HG03439 (cell line): ENCODE measurements around the gene RHCE.
"Not testable (repeated sequence)": the region's sequence is repeated elsewhere in the genome, so short reads cannot be mapped to it uniquely, and the experiment has no call there.

Experiments
- ATAC-seq: cut with Tn5 transposase; IDR thresholded peaks from one replicate; pipeline ENCODE4 v1.9.1; 2021; ENCODE audit warnings: mild to moderate bottlenecking, moderate library complexity; ENCODE audit not compliant: unreplicated experiment

Gene RHCE

DNA sequence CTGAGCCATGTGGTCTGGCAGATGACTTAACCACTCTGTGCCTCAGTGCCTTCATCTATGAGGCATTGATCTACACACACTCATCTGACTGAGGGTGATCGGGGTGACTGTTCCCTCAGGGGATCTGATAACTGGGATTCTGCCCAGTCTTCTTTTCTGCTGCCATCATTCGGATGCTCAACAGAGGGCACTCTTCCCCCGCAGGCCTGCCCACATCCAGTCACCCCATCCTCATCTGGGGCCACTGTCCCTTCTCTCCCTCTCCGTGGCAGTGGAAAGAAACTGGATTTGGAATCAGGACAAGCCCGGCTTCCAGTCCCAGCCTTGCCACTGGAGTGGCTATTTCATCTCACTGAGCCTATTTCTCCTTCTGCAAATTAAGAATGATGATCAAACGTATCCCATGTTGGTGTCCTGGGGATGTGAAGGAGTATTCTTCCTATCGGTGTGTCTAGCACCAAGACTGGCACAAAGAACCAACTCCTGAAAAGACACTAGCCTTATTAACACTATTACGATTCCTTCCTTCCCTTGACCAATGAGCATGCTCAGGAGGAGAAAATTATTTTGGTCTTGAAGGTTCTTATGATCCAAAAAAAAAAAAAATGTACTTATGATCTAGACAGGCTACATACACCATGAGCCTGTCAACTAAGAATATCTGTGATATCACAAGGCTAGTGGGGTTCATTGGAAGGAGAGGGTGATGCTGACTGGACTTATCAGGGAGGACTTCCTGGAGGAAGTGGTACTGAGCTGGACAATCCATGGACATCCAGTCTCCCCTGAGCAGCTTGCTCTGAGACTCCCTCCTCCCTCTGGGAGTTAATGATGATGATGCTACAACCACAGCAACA, 17.4 kb downstream of the RHCE start:
- ATAC-seq = not testable (repeated sequence)

DNA sequence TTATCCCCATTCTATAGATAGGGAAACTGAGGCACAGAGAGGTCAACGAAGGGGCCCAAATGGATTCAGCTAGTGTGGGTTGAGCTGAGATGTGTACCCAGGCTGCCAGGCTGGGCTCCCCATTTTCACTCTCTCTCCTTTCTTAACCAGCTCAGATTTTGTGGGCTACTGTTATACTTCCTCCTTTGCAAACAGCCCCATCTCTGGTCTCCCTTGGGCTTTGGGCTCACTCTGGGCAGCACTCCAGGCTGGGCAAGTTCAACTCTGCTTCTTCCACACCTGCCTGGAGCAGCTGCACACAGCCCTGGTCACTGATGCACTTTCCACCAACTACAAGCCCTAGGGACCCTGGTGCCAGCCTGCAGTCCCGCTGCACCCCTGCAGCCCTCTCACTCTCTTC, 22.5 kb downstream of the RHCE start:
- not testable (repeated sequence) for ATAC-seq

DNA sequence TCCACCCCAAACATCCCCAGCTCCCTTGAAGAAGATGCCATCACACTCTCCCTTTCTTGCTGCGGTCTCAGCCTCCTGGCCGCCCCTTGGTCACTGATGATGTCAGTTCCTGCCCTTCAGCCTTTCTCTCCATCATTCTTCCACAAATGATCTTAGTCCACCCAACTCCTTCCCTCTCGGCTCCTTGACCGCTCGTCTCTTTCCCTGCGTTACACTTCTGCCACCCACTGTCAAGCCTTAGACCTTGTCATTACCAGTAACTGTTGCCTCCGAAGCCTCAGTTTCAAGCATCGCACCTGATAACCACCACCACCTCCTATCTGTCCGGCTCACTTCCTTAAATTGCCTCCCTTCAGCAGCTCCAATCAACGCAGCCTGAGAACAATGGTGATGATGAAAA, 23.1 kb downstream of the RHCE start:
- not testable (repeated sequence) for ATAC-seq

DNA sequence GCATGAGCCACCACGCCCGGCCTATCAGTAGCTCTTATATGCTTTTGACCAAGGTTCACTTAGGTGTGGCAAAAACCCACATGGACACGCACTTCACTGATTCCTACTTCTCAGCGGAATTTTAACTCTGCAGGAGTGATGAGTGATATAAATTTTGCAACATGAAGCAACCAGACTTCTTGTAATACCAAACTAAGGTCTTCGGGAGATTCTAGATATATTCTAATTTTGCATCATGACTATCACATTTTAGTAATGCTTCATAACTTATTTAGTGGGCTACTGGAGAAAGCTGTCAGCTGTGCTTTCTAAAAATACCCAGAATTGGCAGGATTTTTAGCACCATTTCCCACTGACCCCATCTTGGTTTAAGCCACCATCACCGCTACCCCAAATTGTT, 27.8 kb downstream of the RHCE start:
- no peak for ATAC-seq

DNA sequence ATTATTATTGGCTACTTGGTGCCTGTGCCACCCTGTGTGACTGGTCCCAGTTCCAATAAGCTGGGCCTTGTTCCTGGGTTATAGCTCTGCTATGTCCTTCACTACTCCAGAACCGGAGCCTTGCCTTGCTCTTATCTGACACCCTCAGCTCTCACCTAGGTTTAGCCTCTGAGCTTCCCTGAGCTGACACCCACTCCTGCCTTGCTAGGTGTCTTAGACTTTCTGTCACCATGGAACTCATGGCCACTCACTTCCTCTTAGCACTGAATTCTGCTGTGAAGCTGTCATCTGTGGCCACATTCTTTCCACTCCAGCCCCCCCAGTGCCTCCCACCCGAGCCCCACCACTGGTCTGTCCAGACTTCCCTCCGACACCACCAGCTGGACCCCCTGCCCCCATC, 30.9 kb downstream of the RHCE start:
- not testable (repeated sequence) for ATAC-seq

DNA sequence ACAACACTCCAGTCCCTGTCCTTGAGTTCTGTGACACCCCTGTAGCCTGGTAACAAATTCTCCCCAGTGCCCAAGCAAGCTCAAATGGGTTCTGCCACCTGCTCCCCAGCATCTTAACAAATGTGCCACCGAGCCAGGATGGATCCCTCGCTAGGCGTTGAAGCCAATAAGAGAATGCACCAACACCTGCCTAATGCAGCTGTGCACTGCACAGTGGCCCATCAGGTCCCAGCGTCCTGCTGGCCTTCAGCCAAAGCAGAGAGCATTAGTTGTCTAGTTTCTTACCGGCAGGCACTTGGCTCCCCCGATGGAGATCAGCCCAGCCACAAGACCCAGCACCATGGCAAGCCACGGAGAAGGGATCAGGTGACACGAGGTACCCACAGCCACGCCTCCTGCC, 31.9 kb downstream of the RHCE start:
- not testable (repeated sequence) for ATAC-seq

DNA sequence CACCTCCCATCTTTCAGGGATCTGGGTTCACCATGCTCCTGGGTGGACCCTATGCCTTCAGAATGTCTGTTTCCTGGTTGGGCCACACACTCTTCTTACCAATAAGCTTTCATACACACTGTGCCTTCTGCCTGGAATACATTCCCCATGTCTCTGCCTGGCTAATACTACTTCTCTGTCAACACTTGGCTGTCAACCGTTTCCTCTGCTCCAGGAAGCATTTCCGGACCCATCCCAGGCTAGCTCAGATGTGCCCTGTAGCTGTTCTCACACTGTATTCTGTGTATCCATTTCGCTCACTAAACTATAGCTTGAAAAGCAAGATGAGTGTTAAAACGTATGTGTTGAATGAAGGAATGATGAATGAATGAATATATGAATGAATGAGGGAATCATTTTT, 33.5 kb downstream of the RHCE start:
- not testable (repeated sequence) for ATAC-seq

DNA sequence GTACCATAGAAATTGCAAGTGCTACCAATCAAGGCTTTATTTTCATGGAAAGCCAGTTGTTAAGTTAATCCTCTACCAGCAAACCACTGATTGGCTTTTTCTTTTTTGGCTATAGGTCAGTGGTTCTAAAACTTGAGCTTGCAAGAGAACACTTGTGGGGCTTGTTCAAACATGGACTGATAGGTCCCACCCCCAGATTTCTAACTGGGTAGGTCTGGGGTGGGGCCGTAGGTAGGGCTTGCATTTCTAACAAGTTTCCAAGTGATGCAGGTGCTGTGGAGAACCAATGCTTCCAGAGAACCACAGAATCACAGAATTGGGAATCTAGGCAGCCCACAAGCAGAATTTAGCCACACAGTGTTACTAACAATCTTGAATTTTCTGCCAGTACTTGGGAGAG, 36.8 kb downstream of the RHCE start:
- ATAC-seq = not testable (repeated sequence)

DNA sequence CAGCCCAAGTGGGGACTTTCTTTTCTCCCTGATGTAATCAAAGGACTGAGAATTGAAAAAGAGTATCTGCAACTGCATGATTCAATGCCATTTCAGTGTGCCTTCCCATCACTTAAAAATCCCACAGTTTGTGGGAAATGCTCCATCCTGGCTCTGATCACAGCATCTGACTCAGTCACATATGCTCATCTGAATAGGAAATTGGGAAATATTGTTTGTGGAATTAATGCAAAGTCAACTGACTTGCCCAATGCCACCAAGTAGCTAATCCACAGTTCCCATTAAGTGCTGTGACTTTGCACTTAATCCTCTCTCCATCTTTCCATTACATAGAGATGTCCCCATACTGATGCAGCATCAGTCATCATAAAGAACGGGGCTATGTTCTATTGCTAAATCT, 37.5 kb downstream of the RHCE start:
- ATAC-seq = not testable (repeated sequence)

DNA sequence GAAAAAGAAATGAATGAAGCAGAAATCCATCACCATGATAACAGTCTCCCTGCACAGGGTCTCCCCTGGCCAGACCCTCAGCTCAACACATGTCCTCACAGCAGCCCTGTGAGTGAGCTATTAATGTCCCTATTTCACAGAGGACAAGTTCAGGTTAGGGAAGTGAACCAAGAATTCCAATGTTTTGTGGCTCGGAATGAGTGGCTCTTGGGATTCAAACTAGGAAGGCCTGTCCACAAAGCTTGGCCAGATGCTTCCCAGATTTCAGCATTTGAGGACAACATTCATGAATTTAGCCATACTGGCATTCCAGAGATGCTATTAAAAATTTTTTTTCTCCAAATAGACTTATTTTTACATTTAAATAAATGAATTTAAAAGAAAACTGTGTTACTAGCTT, 38.1 kb downstream of the RHCE start:
- ATAC-seq = not testable (repeated sequence)

DNA sequence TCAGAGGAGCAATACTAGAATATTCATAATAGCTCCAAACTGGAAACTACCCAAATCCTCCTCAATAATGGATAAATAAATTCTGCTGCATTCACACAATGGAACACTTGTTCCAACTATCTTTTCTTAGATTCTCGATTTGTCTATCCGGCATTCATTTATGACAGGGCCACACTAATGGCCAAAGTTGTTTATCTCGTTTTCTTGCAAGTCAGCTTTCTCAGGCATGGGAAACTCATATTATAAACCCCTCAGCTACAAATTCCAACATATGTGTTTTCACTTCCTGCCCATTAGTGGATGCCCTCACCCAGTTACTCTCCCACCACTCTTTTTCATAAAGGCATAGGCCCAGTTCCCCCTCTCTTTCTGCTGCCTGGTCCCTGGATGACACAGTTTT, 42.3 kb downstream of the RHCE start:
- not testable (repeated sequence) for ATAC-seq

DNA sequence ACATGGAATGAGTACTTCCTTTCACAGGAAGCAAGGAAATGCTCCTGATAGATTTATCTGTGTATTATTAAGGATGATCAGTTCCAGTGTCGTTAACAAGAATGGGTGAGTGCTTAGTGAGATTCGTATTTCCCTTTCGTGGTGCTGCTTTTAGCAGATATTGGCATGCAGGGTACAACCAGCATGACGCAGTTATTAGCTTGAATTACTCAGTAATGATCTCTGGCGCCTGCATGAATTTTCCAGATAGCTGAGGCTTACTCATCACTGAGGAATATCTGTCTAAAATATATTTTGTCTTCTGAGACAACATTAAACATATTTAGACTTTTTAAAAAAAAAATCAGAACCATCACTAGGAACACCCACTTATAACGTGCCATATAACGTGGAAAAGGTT, 48.9 kb downstream of the RHCE start:
- ATAC-seq = not testable (repeated sequence)

DNA sequence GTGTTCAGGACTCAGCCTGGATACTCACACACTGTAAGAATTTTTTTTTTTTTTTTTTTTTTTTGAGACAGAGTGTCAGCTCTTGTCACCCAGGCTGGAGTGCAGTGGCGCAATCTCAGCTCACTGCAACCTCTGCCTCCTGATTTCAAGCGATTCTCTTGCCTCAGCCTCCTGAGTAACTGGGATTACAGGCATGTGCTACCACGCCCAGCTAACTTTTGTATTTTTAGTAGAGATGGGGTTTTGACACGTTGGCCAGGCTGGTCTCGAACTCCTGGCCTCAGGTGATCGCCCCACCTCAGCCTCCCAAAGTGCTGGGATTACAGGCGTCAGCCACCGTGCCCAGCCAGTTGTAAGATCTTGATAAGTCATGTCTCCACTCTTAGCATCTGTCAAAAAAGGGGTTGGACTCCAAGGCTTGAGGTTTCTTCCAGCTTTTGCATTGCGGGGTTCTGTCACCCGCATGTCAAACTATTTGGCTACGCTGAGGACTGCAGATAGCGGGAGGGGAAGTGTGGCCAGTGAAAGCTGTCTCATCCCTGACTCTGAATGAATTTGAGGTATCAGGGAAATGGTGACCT, 50.8 kb downstream of the RHCE start:
- not testable (repeated sequence) for ATAC-seq

DNA sequence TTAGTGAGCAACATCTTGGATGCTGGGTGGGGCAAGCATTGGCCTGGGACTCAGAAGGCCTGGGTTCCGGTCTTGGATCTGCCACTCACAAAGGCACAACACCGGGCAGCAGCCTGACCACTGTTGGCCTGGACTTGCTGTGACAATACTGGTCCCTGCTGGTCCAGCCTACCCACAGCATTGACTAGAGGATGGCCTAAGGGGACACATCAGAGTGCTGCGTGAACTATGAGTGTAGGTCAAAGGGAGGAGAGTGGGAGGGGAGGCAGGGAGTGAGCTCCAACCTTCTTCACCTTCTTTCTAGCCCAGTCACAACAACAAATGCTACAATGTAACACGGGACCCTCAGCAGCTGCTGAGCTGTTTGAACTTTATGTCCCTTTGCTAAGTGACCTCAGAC, 51.4 kb downstream of the RHCE start:
- ATAC-seq = no peak

DNA sequence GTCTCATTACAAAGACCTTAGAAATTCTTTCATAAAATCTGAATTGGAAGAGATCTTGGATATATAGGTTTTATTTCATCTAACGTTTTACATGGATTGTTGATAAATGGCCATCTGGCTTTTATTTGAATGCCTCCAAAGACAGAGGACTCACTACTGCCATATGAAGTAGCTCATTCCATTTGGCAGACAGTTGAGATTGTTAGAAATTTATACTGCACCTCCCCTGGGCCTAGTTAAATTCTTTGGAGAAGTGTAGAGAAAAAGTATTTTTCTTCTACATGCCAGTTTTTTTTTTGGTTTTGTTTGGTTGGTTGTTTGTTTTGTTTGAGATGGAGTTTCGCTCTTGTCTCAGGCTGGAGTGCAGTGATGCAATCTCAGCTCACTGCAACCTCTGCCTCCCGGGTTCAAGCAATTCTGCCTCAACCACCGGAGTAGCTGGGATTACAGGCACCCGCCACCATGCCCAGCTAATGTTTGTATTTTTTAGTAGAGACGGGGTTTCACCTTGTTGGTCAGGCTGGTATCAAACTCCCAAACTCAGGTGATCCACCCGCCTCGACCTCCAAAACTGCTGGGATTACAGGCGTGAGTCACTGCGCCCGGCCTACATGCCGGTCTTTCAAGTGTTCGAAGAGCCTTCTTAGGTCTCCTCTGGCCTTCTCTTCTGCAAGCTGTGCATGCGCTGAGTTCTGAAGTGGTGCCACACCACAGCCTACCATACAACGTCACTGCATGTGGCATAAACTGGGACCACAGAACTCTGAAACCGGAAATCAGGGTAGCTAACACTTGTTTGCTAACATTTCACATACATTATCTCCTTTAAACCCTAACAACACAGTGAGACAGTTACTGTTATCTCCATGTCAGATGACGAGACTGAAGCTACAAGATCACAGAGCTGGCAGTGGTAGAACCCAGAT, 57.7 kb downstream of the RHCE start:
- ATAC-seq = not testable (repeated sequence)

DNA sequence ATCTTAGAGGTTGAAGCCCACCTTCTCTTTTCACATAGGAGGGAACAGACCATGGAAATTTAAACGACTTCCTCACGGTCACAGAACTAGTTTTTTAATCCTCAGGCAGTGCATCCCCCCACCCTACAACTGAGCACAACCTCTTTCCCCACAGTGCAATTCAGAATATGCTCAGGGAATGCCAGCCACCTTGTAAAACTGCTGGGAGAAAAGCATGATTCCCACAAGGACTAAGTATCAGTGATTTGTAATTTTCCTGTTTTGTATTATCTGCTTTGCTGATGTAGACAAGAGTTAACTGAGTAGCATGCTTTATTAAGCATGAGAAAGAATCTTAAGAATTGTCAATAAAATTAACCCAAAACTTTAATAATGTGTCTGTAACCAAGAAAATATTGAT, 58.7 kb downstream of the RHCE start:
- ATAC-seq = no peak

DNA sequence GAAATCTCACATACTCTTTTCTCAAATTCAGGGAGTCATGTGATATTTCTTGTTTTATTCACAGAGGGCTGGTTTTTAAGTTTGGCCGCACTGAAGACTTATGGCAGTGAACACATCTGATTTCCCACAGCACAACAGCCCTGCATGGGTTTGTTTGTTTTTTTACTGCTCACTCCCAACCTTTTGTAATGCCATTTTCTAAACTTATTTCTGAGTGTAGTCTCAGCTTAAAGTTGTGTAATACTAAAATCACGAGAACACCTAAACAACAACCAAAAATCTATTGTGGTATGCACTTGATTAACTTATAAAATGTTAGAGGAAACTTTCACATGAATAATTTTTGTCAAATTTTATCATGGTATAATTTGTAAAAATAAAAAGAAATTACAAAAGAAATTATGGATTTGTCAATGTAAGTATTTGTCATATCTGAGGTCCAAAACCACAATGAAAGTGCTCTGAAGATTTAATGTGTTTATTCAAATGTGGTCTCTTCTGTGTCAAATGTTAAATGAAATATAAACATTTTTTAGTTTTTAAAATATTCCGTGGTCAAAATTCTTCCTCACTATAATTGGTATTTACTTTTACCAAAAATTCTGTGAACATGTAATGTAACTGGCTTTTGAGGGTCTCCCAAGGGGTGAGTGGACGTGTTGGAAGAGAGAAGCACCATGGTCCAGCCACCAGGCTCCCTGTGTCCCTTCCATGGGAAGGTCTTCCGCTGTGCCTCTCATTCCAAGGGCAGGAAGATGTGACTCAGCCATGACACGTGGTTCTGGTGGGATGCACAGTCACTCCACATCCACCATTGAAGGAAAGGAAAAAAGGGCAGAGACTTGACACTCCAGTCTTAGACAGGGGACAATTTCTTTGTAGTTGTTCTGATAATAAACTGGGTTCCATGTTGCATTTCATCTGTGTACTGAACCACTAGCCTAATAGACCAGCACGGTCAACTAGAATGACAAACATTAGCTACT, 59.7 kb downstream of the RHCE start:
- no peak for ATAC-seq

DNA sequence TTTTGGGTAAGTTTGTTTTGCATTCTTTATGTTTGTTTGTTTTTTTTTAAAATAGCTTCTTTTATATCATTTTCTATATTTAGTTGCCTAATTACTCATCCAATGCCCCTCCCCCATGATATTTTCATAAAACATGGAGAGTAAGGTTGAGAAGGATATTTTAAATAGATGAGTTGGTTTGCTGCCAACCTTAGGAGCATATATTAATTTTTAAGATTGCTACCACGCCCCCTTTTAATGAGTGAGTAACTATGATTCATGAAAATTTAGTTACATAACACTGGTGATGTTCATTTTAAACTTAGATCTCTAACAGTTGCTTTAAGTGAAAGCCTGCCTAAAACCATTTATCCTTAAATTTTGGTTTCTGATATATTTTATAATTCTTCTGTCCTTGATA, 63.8 kb downstream of the RHCE start:
- no peak for ATAC-seq

DNA sequence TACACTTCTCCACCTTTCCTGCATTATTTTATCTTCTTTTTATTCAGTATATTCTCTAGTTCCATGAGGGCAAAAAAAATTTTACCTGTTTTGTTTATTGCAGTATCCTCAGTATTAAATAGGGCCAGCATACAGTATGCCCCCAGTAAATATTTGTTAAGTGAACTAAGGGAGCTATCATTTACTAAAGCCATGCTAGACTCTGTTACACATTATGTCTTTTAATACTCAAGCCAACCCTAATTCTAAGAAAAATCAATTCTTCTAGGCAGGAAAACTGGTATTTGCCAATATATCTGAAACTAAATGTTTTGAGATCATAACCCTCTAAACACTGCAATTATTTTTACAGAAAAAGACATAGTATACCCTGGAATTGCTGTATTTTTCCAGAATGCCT, 64.2 kb downstream of the RHCE start:
- no peak for ATAC-seq

DNA sequence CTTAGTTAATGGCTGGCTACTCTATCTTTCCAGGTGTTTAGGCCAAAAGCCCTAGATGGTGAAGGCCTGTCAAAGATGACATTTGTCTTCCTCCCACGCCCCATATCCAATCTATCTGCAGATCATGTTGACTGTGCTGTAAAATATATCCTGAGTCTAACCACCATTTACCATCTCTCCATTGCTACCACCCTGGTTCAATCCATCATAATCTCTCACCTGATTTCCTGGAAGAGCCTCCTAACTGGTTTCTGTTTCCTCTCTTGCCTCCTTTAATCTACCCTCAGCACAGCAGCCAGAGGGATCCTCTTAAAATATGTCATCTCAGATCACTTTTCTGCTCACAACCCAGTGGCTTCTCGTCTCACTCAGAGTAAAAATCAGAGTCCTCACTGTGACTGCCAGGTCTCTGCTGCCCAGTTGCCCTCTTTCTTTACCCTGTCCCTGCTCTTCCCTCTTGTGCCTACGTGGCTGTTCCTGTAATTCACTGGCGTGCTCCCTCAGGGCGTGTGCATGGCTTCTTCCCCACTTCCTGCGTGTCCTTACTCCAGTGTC, 64.7 kb downstream of the RHCE start:
- no peak for ATAC-seq
